Activated B cell treated with CpG ODN at 0.5 μM for 24 hours (primary cell): Measurements from ENCODE around the gene LHFPL6. TPM values are rescaled to one million over a fixed set of nuclear protein-coding genes. Genes with fewer than 3 reads are reported as not detected.
A peak's percentile ranks its signal among the peaks of the same experiment; 100 is the strongest.

Experiments
- ATAC-seq: fragments of 200-7000 bp; cut with Tn5 transposase; one replicate; pipeline ENCODE4 v1.10.0; 2021; ENCODE audit warnings: low read depth, mild to moderate bottlenecking, moderate library complexity
- CTCF ChIA-PET: fragments of 350-600 bp; sonication (Branson Sonifier 250); formaldehyde crosslinking; loops from one replicate; lab custom pipeline; 2021; ENCODE audit warnings: antibody characterized with exemption; lab: Charles Lee
- POLR2A ChIA-PET: fragments of 350-600 bp; sonication (Branson Sonifier 250); formaldehyde crosslinking; loops from one replicate; lab custom pipeline; 2021; ENCODE audit warnings: antibody characterized with exemption; lab: Charles Lee
- DNase-seq: peaks from one replicate; pipeline ENCODE4 v3.0.0; 2022
- H3K27ac Mint-ChIP-seq: one replicate; pipeline ENCODE4 v1.8.0; 2020; ENCODE audit warnings: mixed read lengths
- H3K27me3 Mint-ChIP-seq: one replicate; pipeline ENCODE4 v1.8.0; 2021; ENCODE audit warnings: mixed read lengths
- H3K36me3 Mint-ChIP-seq: one replicate; pipeline ENCODE4 v1.8.0; 2021; ENCODE audit warnings: low read depth, mixed read lengths
- H3K4me1 Mint-ChIP-seq: one replicate; pipeline ENCODE4 v1.8.0; 2021; ENCODE audit warnings: mixed read lengths
- H3K4me3 Mint-ChIP-seq: one replicate; pipeline ENCODE4 v1.8.0; 2020; ENCODE audit warnings: mild to moderate bottlenecking, mixed read lengths
- H3K9me3 Mint-ChIP-seq: one replicate; pipeline ENCODE4 v1.8.0; 2020; ENCODE audit warnings: mixed read lengths
- CTCF ChIP-seq: fragments of 200-600 bp; IDR thresholded peaks from one replicate; pipeline ENCODE4 v1.8.0; 2022; ENCODE audit warnings: antibody characterized with exemption, mild to moderate bottlenecking
- intact Hi-C: fragments of 100-400 bp; cut with micrococcal nuclease; formaldehyde crosslinking; loops from one replicate; pipeline ENCODE4 v1.15.1; 2024
- total RNA-seq: library from RNA; stranded (reverse); gene quantifications from 2 replicates; pipeline ENCODE4 v1.2.3, GENCODE V29; 2022

The LHFPL6 gene
- total RNA-seq, 1 donor from 2014 or later: 0.13 TPM

- intact Hi-C loops: no loop called here
- ATAC-seq (no peak), DNase-seq (no peak)
- TF ChIP-seq CTCF: no peak
- peaks cover 33% of the 10 kb centered on the region for H3K27me3 Mint-ChIP-seq
- CTCF ChIA-PET: interaction anchor here (1.0 kb wide), 1 partner anchor 9 kb away, joined by 3 read pairs; no protein-coding TSS in a partner anchor
- no peaks in the 10 kb centered on the region for H3K9me3 Mint-ChIP-seq
- no peak overlapping the region for H3K27ac Mint-ChIP-seq
- H3K36me3 Mint-ChIP-seq: no peaks in the 10 kb centered on the region
- peak overlapping the region; percentile 73 for H3K4me3 Mint-ChIP-seq
- POLR2A ChIA-PET: no interaction called here
- peaks cover 13% of the 10 kb centered on the region for H3K4me1 Mint-ChIP-seq
These were observed 748 bp downstream of the LHFPL6 start for GRCh38 chr13:39602277-39602613.

- TF ChIP-seq CTCF: no peak
- POLR2A ChIA-PET: no interaction called here
- peak overlapping the region; percentile 73 for H3K4me3 Mint-ChIP-seq
- no peaks in the 10 kb centered on the region for H3K36me3 Mint-ChIP-seq
- intact Hi-C loops: no loop called here
- ATAC-seq: no peak
- no peak overlapping the region for H3K27ac Mint-ChIP-seq
- CTCF ChIA-PET: interaction anchor here (1.0 to 1.4 kb wide), 2 partner anchors 10 to 15 kb away, joined by 4 to 6 read pairs; no protein-coding TSS in a partner anchor
- no peak for DNase-seq
- peaks cover 31% of the 10 kb centered on the region for H3K27me3 Mint-ChIP-seq
- peaks cover 13% of the 10 kb centered on the region for H3K4me1 Mint-ChIP-seq
- H3K9me3 Mint-ChIP-seq: no peaks in the 10 kb centered on the region
These were observed 1.4 kb downstream of the LHFPL6 start for GRCh38 chr13:39601636-39602035.

GRCh38 chr13:39600766-39601165 is 2.2 kb downstream of the LHFPL6 start:
- Mint-ChIP-seq H3K27ac (no peak overlapping the region), H3K9me3 (no peaks in the 10 kb centered on the region), H3K4me3 (no peak overlapping the region), H3K27me3 (peaks cover 31% of the 10 kb centered on the region), H3K36me3 (no peaks in the 10 kb centered on the region), H3K4me1 (peaks cover 13% of the 10 kb centered on the region)
- CTCF ChIA-PET: interaction anchor here (1.0 to 1.4 kb wide), 2 partner anchors 11 to 16 kb away, joined by 4 to 6 read pairs; no protein-coding TSS in a partner anchor
- no peak for ATAC-seq
- POLR2A ChIA-PET: no interaction called here
- DNase-seq: no peak
- intact Hi-C loops: no loop called here
- no peak for TF ChIP-seq CTCF

- intact Hi-C loops: no loop called here
- DNase-seq (no peak), ATAC-seq (no peak)
- H3K4me3 Mint-ChIP-seq: no peak overlapping the region
- H3K4me1 Mint-ChIP-seq: peaks cover 13% of the 10 kb centered on the region
- peaks cover 31% of the 10 kb centered on the region for H3K27me3 Mint-ChIP-seq
- POLR2A ChIA-PET: interaction anchor here (0.6 kb wide), 1 partner anchor 133 kb away, joined by 5 read pairs; no protein-coding TSS in a partner anchor
- H3K36me3 Mint-ChIP-seq: no peaks in the 10 kb centered on the region
- CTCF ChIA-PET: no interaction called here
- no peak overlapping the region for H3K27ac Mint-ChIP-seq
- TF ChIP-seq CTCF: no peak
- no peaks in the 10 kb centered on the region for H3K9me3 Mint-ChIP-seq
These were observed 3.2 kb downstream of the LHFPL6 start for GRCh38 chr13:39599842-39600241.

GRCh38 chr13:39599012-39599411 is 4.0 kb downstream of the LHFPL6 start:
- TF ChIP-seq CTCF: no peak
- Mint-ChIP-seq H3K27me3 (peaks cover 24% of the 10 kb centered on the region), H3K36me3 (no peaks in the 10 kb centered on the region), H3K27ac (no peak overlapping the region), H3K4me3 (no peak overlapping the region), H3K9me3 (peaks cover 2% of the 10 kb centered on the region), H3K4me1 (peaks cover 13% of the 10 kb centered on the region)
- ATAC-seq: no peak
- intact Hi-C loops: no loop called here
- CTCF ChIA-PET: interaction anchor here (1.1 kb wide), 1 partner anchor 13 kb away, joined by 6 read pairs; no protein-coding TSS in a partner anchor
- no peak for DNase-seq
- POLR2A ChIA-PET: no interaction called here
